HEK293T (cell line): ENCODE data around the gene C14orf132.

Experiments
- ARNT ChIP-seq: fragments of 450-650 bp; IDR thresholded peaks from 2 replicates; pipeline ENCODE4 v1.6.1; 2017; ENCODE audit warnings: mild to moderate bottlenecking
- BHLHE40 ChIP-seq: fragments of 450-650 bp; IDR thresholded peaks from 2 replicates; pipeline ENCODE4 v1.6.1; 2016; ENCODE audit warnings: mild to moderate bottlenecking, moderate library complexity, borderline replicate concordance
- CTBP1 ChIP-seq: fragments of 450-650 bp; IDR thresholded peaks from 2 replicates; pipeline ENCODE4 v1.6.1; 2016; ENCODE audit warnings: borderline replicate concordance
- ELF4 ChIP-seq: fragments of 450-650 bp; IDR thresholded peaks from 2 replicates; pipeline ENCODE4 v1.6.1; 2017; ENCODE audit warnings: antibody characterized with exemption
- FOXK2 ChIP-seq: fragments of 450-650 bp; IDR thresholded peaks from 2 replicates; pipeline ENCODE4 v1.6.1; 2016; ENCODE audit warnings: mild to moderate bottlenecking
- FOXM1 ChIP-seq: fragments of 450-650 bp; IDR thresholded peaks from 2 replicates; pipeline ENCODE4 v1.6.1; 2017; ENCODE audit warnings: mild to moderate bottlenecking, borderline replicate concordance
- SP1 ChIP-seq: fragments of 450-650 bp; IDR thresholded peaks from 2 replicates; pipeline ENCODE4 v1.6.1; 2017
- SUZ12 ChIP-seq: fragments of 450-650 bp; IDR thresholded peaks from 2 replicates; pipeline ENCODE4 v1.6.1; 2016; ENCODE audit warnings: mild to moderate bottlenecking
- TARDBP ChIP-seq: fragments of 450-650 bp; IDR thresholded peaks from 2 replicates; pipeline ENCODE4 v1.6.1; 2016
- TF ChIP-seq, protein P1 (sequence below): fragments of 450-650 bp; IDR thresholded peaks from 2 replicates; pipeline ENCODE4 v1.6.1; 2016

- TF ChIP-seq FOXM1 (no peak), CTBP1 (no peak), BHLHE40 (no peak), SP1 (no peak), FOXK2 (no peak), ELF4 (no peak), TARDBP (no peak), ARNT (no peak), SUZ12 (no peak)
- TF ChIP-seq, protein P1, sequence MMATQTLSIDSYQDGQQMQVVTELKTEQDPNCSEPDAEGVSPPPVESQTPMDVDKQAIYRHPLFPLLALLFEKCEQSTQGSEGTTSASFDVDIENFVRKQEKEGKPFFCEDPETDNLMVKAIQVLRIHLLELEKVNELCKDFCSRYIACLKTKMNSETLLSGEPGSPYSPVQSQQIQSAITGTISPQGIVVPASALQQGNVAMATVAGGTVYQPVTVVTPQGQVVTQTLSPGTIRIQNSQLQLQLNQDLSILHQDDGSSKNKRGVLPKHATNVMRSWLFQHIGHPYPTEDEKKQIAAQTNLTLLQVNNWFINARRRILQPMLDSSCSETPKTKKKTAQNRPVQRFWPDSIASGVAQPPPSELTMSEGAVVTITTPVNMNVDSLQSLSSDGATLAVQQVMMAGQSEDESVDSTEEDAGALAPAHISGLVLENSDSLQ: no peak
Measured at GRCh38 chr14:96011131-96011530, 28.0 kb upstream of the C14orf132 start.
